ENCODE data around the gene MMS22L.

The MMS22L gene

DNA sequence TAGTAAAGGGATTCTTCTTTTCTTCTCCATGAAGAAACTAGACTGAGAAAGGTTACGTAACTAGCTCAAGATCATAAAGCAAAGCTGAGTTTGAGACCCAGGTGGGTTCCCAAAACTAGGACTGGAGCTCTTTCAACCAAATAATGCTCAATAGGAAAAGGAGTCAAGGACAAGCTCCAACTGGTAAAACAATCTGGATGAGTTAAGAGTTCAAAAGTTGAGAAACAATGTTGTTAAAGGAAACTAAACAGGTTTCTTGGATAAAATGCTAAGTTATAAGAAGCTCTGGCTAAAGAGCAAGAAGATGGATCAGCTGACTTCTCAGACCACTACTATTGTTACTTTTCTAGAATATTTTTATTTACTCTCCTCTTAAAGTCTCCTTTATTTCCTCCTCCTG lies 137.3 kb downstream of the MMS22L start:
- DNase-seq (ENCODE audit: low spot score), result no peak

DNA sequence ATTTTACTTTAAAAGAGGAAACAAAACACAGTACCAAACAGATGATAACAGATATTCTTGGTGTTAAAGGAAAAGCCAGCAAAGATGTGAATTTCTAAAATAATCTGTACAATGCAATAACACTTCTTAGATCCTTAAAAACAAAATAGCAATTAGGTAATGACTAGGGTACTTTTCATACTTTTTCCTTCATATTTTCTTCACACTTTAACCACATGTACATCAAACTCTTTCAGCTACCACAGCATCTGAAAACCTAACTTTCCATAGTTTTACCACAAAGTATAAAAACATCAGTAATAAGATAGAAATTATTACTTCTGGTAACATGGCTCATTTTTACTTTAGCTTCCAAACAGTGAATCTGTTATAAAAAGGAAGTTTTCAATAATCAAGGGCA lies 141.3 kb downstream of the MMS22L start:
- no peak for DNase-seq (ENCODE audit: low spot score)

DNA sequence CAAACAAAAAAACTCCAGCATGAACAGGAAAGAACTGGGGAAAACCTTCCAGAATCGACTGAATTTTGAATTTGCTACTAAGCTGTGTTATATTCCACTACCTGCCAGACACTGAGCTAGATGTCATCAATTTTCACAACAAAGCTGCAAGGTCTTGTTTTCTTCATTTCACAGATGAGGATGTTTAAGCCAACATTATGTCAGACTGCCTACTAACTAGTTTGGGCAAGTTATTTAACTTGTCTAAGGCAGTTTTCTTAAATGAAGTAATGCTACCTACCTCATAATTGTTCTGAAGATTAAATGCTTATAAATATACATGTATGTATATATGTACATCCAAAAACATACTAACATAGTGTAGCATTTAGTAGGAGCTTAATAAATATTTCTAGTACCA lies 144.4 kb downstream of the MMS22L start:
- DNase-seq (ENCODE audit: low spot score), result no peak

DNA sequence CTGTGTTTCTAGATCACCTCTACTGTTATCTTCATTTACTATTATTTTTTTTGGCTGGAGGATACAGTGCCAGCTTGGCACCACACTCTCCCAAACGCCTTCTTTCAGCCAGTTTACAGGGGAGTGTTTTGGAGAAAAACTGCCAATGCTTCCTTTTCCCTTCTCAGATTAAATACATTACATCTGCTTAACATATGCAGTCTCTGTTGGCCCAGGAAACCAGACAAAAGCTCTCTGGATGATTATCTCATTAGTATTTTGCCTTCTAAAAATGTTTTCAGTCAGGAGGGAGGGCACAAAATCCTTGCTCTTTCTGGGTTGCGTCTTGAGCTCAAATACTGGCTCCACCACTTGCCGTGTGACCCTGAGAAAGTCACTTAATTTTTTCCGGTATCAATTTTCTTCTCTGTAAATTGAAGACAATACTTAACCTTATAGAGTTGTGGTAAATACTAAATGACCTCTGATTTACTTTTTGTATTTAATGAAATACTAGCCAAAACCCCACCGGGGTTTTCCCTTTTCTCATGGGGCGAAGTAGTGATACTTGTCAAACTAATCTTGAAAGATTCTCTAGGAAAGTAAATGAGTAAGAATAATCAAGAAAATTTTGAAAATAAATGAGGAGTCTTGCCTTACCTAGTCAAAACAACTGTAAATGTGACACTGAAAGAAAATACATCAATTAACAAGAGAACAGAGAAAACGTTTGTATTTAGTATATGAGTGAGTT lies 146.2 kb downstream of the MMS22L start:
- DNase-seq (ENCODE audit: low spot score), result no peak

DNA sequence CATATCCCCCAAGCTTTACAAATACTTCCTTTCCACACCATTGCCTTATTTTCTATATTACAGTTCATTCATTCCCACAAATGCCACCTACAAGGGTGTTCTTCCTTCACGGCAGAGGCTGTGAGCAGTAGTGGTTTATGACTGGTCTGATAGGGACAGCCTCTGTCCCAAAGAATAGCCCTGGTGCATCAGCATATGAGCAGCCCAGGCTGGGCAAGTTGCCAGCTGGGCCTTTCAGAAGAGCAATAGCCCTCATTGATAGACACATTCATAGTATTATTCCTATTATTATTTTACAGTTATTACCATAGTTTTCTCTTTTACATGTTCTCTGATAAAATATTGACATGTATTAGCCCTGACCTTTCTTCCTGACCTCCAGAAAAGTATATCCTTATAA lies 149.9 kb downstream of the MMS22L start:
- no peak for DNase-seq (ENCODE audit: low spot score)

DNA sequence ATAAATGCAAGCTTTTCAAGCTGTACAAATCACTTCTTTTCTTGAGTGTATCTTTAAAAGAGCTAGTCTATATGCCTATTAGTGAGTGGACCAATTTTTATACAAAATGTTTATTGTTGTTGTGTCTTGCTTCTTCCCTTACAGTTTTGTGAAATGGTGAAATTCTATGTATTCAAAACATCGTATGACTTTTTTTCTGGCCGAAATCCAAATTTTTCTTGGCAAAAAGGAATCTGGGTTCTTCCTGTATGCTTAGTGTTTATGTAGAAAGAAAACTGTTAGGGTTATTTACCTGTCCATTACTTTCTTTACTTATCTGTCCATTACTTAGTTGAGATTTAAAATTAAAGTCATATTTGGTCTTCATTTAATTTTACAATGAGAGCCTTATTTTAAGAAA lies 153.9 kb downstream of the MMS22L start:
- no peak for DNase-seq (ENCODE audit: low spot score)

DNA sequence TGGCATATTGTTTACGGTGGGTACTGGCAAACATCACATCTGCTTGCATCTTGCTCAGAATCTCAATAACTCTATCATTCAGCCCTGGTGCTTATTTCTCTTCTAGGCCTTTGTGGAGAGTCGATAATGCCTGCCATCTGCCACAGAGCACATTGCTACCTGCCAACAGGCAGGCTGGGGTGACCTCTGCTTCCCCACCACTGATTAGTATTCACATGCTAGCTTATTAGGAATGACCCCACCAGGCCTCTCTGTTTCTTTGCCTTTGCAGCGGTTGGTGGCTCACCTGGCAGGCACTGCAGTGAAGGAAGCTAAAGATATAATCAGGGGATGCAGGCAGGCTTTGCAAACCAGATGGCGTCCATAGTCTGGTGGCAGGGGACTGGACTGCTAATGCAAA lies 154.5 kb downstream of the MMS22L start:
- no peak for DNase-seq (ENCODE audit: low spot score)

DNA sequence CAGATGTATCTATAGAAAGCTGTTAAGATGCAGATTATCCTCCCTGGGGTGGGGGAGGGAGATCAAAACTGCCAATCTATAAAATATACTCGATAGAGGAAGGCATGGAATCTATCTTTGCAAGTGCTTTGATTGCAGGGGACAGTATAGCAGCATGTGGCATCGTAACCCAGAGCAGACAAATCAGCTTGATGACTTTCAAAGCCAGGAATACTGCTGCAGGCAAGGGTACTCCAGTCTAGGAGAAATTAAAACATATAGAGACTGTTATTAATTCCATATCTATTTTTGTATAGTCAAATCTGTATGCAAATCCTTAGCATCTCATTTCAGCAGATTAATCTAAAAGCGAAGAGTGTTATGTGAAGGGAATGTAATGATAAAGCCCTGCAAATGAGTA lies 159.4 kb downstream of the MMS22L start:
- DNase-seq (ENCODE audit: low spot score), result no peak

DNA sequence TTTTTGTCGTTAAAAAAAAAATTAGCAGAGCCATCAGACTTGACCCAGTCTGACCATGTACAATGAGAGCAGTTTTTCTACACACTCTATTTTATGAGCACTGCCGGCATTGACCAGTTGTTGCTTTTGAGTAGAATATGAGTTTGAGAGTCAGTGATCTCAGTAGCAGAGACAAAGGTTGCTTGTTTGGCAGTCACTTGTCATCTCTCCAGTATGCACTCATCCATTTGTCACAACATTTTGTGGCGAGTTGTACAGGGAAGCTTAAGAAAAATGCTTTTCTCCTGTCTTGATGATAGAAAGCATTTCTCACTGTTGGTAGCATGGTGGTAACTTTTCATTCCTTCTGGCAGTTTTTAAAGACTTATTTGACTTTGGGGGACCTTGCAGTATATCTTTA lies 159.9 kb downstream of the MMS22L start:
- DNase-seq (ENCODE audit: low spot score), result no peak

DNA sequence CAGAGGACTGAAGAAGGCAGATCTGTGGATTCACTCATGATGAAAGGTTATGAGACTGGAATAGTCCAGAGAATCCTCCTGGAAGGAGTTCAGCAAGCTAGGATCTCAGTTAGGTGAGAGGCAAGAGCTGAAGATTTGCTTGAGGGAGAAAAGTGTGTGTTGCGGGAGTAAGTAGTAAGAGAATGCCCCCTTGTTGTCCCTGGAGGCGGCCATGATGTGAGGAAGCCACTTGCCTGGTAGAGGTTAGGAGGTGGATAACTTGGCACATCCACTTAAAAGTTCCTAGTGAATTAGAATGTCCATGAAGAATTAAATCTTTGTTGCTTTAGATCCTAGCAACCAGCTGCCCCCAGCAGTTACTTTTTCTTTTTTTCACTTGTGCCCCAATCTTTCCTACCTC lies 162.5 kb downstream of the MMS22L start:
- no peak for DNase-seq (ENCODE audit: low spot score)

DNA sequence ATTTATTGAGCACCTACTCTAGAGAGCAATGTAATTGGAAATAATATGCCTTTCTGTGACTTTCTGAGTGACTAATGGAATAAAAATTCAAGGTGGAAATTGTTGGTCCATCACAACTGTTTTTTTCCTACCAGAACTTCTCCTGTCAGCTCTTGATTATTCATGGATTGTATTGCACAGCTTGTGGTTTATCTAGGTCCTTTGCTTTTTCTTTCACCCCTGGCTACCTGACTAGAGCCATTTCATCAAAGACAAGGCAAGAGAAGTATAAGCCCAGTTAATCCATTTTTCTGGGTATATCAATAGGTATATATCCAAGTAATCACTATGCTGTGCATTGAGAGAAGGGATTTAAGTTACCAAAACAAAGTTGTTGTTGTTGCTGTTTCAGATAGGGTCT lies 168.4 kb downstream of the MMS22L start:
- no peak for DNase-seq (ENCODE audit: low spot score)

DNA sequence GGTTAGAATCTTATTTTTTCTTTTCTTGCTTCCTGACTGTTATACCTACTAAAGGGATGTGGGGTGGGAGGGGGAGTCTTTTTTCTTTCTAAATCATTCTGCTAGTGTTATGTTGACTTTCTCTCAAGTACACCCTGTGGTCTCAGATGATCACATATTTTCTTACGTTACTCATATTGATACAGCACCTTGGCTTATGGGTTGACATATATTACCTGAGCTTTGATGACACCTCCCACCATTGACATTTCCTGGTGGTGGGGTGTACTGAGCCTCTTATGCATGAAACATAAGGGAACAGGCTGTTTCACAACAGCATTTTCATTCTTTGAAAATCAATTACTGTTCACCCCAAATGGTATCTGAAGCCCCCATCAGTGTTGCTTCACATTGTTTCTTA lies 169.8 kb downstream of the MMS22L start:
- DNase-seq (ENCODE audit: low spot score), result no peak

DNA sequence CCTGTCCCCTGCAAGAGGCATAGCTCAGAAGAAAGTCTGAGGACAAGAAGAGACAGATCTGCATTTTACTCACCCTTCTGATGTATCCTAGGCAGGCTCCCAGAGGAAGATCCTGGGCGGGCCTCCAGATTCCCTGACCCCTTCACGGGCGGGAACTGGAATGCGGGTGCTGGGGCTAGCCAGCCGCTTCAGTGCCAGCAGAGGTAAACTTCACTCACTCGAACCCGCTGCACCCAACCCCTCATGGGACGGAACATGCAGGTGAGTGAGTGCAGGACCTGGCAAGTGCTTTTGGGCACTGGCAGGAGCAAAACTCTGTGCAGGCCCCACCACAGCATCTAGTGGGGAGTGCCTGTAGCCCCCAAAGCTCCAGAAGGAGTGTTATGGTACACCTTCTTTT lies 171.8 kb downstream of the MMS22L start:
- DNase-seq (ENCODE audit: low spot score), result no peak

DNA sequence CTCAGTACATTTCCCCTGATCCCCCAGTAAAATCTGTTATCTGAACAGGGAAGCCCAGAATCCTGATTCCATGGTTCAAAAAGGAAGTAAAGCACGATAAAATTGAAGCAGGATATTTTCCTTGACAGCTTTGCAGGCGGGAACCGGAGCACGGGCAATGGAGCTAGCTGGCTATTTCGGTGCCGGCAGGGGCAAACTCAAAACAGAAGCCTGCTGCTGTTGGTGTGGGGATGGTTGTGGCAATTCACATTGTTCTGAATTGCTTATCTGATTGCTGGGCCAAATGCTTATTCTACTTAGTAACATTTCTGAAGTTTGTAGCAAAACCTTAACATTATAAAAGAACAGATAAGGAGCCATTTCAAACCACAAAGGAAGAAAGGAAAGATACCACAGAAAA lies 172.4 kb downstream of the MMS22L start:
- no peak for DNase-seq (ENCODE audit: low spot score)

DNA sequence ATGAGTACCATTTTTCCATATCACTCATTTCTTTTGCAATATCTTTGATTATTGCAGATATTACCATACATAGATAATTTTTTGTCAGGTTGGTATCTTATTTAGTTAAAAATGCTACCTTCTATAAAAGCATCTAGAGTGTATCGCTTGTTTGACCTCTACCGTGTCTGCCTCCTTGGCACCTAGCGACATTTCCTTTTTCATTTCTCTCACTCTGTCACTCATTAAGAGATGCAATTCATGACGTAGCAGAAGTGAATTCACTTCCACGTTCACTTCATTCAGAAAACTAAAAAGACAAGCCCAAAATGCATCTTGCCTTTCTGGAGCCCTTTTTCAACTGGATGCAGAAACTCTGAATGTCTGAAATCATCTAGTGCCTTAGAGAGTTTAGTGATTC lies 172.9 kb downstream of the MMS22L start:
- no peak for DNase-seq (ENCODE audit: low spot score)

DNA sequence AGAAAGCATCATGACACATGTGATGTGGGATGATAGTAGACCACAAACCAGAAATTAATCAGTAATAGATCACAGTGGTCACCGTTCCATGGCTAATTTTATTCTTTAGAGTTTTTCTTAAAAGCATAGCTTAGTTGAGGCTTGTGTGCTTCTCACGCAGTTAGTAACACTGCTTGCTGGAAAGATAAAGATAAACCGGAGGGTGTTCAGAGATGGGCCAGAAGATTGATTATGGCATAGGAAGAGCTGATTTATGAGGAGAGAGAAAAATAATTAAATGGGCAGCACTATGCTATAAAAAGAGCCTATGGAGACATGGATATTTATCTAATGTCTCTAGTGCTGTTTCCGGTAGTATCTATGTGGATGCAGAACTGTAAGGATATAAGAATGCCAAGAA lies 173.6 kb downstream of the MMS22L start:
- no peak for DNase-seq (ENCODE audit: low spot score)

DNA sequence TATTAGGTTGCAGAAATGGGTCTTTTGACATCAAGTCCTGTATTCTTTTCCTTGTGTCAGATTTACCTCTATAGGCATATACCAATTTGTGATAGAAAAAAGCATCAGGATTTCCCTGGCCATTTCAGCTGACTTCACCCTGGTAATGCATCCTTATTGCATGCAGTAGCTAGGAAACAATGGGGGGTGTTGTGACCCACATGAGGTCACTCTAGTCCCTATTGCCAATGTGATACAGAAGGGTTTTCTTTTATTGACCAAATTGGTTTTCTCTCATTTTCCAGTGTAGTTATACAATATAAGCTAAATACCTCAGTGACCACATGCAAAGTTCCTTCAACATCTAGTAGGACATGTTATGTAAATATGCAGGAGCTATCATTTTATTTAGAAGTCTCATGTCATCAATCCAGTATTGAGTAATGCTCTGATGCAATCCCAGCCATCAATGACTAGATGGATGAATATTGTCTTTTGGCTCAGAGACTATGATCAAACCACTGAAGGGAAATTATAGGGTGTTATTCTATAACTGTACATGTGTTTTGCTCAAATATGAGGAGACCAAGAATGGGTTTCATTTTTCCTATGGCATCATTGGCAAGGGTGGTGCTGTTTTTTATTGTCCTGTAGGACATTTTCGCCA lies 180.7 kb downstream of the MMS22L start:
- DNase-seq (ENCODE audit: low spot score), result no peak

DNA sequence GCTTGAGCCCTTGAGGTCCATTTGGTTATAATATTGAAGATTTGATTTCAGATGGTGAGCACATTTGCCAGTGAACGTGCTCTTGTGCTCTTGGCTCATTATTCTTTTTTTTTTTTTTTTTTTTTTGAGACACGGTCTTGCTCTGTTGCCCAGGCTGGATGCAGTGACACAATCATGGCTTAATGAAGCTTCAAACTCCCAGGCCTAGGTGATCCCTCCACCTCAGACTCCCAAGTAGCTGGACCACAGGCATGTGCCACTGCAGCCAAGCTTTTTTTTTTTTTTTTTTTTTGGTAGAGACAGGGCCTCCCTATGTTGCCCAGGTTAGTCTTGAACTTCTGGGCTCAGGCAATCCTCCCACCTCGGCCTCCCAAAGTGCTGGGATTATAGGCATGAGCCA lies 182.3 kb downstream of the MMS22L start:
- DNase-seq (ENCODE audit: low spot score), result no peak

DNA sequence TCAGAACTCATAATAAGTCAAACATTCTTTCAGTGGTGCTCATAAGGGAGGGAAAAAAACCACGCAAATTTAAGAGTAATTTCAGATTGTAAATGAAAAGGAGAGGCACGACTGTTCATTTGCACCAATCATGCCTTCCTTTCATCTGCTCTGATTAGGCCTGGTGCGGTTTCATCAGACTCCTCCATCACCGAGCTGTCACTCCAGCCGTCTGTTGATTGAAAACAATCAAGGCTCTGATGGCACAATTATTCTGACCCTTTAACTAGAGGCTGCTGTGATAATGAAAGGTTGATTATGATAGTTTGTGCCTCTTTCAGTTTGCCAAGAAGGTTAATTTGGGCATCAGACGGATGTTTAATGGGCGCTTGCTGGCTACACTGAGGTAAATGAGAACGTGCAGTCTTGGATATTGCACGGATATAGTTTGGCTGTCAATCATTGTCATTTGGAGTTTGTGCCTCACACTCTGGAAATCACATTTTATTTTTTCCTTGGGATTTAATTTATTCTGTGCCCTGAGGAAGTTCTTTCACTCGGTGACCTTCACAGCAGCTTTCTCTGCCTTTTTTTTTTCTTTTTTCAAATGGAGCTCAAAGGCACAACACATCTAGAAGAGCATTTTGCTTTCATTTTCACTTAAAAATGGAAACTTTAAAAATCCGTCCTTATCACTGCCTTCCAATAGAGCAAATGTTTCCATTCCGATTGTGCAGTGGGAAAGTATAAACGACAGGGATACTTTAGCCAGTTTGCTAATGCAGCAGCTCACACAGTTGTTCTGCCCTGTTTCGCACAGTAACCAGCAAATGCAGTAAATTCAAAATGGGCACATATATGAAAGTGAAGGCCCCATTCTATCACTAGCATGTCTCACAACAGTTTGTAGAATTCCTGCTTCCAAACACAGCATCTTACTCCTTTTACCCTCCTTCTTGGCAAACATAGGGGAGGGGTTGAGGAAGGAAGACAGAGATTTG lies 185.7 kb downstream of the MMS22L start:
- DNase-seq (ENCODE audit: low spot score), result peak; percentile 5

DNA sequence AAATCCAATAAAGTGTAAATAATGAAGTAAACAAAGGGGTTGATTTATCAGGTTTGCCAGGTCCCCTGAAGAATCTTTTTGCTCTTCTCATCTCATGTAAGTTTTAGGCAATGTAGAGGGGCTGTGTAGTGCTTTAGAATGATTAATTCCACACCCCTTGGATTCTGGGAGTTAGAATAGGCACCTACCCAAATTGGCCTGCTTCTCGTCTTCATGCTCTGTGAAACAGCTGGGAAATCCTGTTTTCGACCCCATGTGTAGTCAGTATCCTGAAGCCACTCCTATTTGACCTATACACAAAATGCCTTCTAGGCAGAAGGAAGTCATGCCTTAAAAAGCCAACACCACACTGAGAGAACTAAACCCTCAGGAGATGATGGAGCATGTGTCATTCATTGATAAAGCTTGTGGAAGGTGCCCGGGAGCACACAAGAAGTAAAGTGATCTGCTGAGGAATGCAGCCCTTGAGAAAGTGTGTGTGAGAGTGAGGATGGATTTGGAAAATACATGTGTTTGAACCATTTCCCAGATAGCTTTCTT lies 187.6 kb downstream of the MMS22L start:
- no peak for DNase-seq (ENCODE audit: low spot score)

DNA sequence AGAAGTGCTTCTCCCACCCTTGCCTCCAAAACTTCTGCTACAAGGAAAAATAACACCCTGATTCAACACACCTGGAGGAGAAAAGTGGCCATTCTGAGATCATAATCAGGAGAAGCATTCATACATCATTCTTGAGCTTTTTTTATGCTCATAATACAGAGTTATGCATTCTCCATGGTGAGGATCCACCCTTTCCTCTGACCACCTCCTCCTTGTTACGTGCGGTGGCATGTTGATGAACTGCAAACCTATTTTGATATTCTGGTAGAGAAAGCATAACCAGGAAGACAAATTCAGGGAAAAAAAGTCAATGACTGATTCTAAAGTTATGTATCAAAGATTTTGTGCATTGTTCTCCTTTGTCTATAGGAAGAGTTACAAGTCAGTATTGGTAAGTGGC lies 188.6 kb downstream of the MMS22L start:
- no peak for DNase-seq (ENCODE audit: low spot score)

DNA sequence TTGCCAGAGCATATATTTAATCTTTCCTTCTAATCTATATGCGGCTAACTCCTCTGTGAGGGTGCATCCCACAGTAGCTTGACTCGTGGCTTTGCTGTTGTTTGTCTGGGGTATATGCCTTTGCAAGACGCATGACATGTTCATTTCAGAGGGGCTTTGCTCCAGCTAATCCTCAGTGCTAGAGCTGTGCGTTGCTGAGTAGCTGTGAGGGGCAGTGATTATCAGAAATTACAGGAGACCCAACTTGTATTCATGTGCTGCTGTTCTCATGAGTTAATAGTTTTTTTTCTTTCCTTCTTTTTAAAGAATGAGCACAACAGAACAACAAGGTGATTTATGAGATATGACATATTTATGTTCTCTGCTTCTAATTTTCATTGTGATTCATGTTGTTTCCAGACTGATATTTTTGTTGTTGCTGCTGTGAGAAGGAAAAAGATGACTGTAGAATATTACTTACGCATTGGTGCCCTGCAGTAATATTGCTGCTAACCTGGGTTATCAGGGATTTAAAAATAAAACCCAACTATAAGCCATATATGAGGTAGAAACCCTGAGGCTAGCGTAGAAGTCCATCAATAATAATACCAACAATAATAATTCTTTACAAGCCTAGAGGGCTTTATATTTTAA lies 190.2 kb downstream of the MMS22L start:
- no peak for DNase-seq (ENCODE audit: low spot score)
